Stimulated activated CD8-positive, alpha-beta memory T cell treated with anti-CD3 and anti-CD28 coated beads, Interleukin-4, amount 100 ng/mL, for 48 hours (primary cell): Measurements from ENCODE around the gene C2orf92.
"Not testable (repeated sequence)": the region's sequence is repeated elsewhere in the genome, so short reads cannot be mapped to it uniquely, and the experiment has no call there.

Experiments
- DNase-seq: peaks from one replicate; pipeline ENCODE4 v3.0.0-alpha.2; 2020

Gene C2orf92

DNA sequence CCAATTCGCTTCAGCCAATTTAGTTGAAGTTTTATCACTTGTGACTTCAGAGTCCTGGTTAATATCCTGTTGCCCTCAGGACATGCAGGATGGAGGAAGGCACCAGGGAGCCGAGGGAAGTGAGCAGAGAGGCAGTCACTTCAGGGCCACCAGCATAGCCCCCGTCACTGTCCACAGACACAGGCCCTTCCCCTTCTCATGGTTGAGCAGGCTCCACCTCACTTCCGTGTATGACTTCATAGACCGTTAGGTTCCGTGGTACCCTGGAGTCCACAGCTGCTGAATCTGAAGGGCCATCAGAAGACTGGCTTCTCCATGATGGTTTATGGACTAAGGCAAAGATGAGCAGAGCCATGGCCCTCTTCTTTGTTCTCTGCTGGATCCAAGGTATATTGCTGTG, at the start of gene C2orf92:
TSS of gene C2orf92 (plus strand) at position 266 of the 400 bp plus-strand sequence. CDS start at position 342, 76 bp downstream.
- no peak for DNase-seq

- DNase-seq, result not testable (repeated sequence)
These were observed 49.0 kb upstream of the C2orf92 start for GRCh38 chr2:97620492-97620891.

DNA sequence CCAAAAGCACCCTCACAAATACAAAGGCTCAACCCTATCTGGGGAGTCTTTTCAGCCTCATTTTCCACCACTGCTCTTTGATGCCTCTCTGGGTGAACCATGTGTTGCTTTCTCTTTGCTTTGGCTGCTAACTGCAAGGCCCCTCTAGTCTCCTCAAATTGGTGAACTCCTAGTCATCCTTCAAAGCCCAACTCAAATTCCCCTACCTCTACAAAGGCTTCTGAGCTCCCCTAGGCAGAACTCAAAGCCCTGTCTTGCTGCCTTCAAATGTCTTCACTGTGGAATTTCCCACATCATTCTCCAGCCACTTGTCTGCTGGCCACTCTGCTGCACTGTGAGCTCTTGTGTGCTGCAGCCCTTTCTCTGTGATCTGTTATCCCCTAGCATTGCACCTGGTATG, 46.5 kb upstream of the C2orf92 start:
- not testable (repeated sequence) for DNase-seq

DNA sequence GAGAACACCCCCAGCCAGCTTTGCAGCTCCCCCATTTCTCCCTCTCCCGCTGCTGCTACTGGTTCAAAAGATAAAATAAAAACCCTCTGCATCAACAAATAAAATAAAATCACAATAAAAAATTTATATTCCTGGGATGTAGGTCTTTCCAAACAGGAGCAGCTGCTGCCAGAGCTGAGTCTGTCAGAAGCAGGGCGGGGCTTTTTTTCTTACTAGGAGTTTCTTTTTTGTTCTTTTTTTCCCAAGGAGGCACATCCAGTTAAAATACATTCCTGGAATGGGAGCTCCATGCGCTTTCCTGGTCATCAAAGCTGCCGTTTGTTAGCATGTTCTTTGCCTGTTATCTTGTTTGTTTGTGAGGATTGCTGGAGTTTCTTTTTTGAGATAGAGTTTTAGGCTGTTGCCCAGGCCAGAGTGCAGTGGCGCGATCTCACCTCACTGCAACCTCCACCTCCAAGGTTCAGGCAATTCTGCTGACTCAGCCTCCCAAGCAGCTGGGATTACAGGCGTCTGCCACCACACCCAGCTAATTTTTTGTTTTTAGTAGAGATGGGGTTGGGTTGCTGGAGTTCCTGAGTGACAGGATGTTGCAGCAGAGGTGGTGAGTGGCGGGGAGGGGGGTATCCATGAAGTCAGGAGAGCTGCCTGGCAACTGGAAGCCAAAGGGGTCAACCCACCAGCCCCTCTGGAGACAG, 44.0 kb upstream of the C2orf92 start:
- not testable (repeated sequence) for DNase-seq

DNA sequence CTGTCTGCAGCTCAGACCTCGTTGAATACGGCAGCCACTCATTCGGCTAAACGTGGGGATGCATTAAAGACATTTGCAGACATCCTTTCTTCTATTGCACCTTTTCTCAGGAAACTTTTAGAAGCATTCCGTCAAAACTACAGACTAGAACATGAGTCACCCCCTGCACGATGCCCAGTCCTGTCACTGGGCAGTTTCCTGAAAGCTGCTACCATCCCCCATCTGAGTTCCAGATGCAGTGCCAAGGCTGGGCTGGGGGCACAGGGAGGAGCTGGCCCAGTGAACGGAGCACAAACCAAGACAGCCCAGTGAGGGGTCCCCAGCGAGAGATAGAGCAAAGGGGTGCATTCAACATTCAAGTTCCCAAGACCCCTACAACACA, 43.5 kb upstream of the C2orf92 start:
- DNase-seq, result not testable (repeated sequence)

- no peak for DNase-seq
These were observed 25.3 kb upstream of the C2orf92 start for GRCh38 chr2:97644023-97644717.

- no peak for DNase-seq
These were observed 24.3 kb upstream of the C2orf92 start for GRCh38 chr2:97645112-97645694.

GRCh38 chr2:97645695-97646629, 23.6 kb upstream of the C2orf92 start, which contains the start of gene COX5B:
COX5B (plus strand) TSS chr2:97646062; CDS start chr2:97646087, 25 bp downstream.
- DNase-seq, result peak; percentile 99

DNA sequence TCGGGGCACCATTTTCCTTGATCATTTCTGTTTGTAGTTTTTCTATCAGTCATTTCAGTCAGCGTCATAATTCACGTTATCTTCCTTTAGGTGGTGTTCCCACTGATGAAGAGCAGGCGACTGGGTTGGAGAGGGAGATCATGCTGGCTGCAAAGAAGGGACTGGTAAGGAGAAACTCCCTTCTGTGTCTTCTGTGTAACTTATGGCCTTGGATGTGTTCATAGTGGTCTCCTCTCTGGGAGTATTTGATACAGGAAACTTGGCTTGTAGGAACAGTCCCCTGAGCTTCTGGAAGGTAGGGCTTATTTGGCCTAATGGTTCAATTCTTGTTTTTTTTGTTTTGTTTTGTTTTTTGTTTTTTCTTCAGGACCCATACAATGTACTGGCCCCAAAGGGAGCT, 22.5 kb upstream of the C2orf92 start:
- DNase-seq, result no peak

DNA sequence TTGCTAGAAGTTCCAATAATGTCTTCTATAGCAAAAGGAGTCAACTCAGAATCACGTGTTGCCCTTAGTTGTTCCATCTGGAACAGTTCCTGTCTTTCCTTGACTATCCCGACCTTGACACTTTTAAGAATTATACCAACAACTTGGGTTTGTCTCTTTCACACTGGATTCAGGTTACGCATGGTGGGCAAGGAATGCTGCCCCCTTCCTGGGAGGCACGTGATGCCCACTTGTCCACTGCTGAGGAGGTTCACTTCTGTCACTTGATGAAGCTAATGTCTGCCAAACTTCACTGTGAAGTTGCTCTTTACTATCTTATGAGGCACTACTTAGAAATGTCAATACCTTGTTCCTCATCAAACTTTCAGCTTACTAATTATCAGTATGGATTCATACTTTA, 18.4 kb upstream of the C2orf92 start:
- DNase-seq, result no peak

DNA sequence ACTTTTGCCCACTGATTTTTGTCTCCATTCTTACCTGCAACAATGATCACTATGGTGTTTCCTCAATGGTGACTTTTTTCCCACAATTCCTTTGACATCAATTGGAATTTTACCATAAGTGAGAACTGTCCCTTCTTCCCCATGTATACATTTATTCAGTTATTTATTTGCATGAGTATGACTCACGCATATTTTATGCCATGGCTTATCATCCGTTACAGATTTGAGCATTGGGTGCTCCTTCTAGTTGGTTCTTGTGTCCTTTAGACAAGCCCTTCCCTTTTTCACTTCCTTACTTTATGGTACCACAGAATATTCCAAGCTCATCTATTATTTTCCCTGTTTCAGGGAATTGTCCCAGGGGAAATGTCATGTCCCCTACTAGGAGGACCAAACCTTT, 16.0 kb upstream of the C2orf92 start:
- DNase-seq, result no peak

DNA sequence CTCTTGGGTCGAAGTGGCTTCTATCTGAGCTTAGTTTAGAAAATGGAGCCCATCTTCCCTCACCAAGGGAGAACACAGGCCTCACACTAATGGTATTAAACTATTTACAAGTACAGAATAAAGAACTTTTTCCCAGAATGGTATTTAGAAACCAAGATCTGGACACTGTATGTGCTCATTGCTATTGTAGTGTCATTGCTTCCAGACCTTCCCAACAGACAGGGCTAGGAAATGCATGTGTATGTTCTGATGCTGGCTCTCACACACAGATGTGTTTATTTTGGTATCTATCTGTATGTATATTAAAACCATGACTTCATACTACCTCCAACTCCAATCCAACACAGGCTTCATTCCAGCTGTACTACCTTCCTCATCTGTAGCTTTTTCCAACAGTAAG, 15.6 kb upstream of the C2orf92 start:
- DNase-seq, result no peak

- no peak for DNase-seq
These were observed 15.2 kb upstream of the C2orf92 start for GRCh38 chr2:97654309-97654708.

DNA sequence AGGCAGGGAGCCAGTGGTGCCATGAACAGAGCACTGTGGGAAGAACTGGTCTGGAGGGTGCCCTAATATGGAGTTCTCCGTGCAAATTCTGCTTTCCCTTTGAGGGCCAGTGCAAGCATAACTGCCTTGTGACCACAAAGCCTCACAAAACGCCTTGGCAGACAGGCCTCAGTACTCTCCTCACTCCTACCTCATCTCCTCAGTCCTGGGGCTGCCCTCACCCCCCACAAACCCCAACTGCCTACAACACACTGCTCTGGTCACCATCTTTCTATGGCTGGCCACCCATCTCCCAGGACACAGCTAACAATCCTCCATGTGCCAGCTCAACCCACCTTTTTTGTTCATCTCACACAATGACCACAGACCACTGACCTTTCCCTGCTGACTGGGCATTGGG, 14.7 kb upstream of the C2orf92 start:
- no peak for DNase-seq

DNA sequence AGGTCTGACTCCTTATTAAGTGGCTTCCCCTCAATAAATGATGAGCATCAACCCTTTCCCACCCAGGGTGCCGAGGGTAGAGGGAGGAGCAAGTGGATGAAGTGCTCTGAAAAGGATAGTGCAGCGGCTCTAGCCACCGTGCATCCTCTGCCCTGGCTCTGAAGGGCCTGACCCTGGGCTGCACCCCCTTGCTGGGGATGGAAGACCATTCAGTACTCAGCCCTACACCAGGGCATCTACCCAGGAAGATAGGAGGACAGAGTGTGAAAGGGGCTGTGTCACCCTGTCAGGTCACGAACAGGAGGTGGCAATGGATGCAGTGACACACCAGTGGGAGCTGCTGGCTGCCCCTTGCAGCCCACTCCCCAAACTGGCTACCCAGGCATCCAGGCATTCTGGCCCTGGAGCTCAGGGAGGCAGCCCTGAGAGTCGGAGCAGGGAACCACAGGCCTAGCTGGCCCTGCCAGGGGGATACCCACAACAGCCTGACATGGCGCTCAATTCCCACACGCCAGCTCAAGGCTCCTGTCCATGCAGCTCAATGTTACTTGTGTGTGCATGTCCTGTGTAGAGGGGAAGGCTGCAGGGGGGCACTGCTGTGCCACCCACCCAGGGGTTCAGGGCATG, 13.3 kb upstream of the C2orf92 start:
- DNase-seq, result no peak

GRCh38 chr2:97656905-97657587, 12.5 kb upstream of the C2orf92 start:
- DNase-seq, result no peak

DNA sequence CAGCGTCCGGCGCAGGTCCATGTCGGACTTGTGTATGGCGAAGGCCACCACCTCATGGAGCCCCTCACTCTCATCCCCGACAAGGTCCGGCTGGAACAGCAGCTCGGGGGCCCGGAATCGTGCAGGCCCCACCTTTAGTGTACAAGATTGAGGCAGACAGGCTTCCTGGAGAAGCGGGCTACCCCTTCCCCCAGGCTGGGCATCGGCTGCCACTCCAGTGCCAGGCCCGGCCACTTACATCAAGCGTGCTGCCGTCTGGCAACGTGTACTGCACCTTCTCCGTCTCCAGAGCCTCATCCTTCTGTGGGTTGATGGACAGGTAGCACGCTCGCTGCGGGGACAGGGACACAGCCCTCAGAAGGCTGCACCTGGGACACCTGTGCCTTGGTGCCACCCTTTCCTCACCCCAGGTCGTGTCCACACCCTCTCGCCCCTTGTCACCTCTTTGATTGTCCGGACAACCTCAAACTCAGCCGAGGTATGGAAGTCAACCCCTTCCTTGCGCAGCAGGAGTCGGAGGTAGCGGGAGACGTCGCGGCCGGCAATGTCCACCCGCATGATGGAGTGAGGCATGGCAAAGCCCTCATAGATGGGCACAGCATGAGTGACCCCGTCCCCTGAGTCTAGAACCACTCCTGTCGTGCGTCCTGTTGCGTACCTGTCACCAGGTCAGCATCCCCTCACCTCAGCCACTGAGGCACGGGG, 11.4 kb upstream of the C2orf92 start:
- DNase-seq, result no peak

DNA sequence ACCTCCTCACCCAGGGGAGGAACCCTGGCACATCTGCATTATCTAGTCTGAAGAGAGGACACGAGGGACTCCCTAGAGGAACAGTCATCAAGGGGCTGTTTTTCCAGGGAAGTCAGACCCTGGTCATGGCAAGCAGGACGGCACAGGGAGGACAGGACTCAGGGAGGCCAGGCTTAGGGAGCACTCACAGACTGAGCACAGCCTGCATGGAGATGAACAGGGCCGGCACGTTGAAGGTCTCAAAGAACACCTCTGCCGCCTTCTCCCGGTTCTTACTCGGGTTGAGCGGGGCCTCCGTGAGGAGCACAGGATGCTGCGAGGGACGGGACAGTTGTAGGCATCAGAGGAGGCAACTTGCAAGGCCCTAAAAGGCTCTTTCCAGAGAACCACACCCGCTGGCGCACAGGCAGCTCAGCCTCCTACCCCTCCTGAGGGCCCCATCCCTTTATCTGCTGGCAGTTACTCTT, 10.8 kb upstream of the C2orf92 start:
- DNase-seq, result no peak

GRCh38 chr2:97659256-97660043, 10.1 kb upstream of the C2orf92 start:
- DNase-seq, result no peak
